ENCODE results near the gene PLCL2. TPM values are rescaled to one million over a fixed set of nuclear protein-coding genes. Genes with fewer than 3 reads are reported as not detected.

The PLCL2 gene
- total and polyA plus RNA-seq, 7 donors = 4.2 to 32.7 (median 21.9) TPM

GRCh38 chr3:16905704-16906103 is 20.9 kb downstream of the PLCL2 start:
- 71 to 90% (median 90%) methylated on average over 1 of the region's 1 CpG for WGBS, 3 donors
- Histone ChIP-seq H3K4me3 (no peak overlapping the region), H3K9me3 (no peaks in the 10 kb centered on the region), H3K4me1 (peaks cover 80% of the 10 kb centered on the region), H3K27ac (peak overlapping the region; percentile 84), H3K36me3 (ENCODE audit: insufficient read depth in 1 of 2, low read depth in 1 of 2) (no peaks in the 10 kb centered on the region), H3K27me3 (ENCODE audit: insufficient read depth in 3 of 3, low read length in 2 of 3) (no peaks in the 10 kb centered on the region)
- intact Hi-C loops (cut with DNase I) = no loop called here
- no peak for TF ChIP-seq CTCF (IDR thresholded peaks at IDR 0.05)
- ATAC-seq (peak in 1 of 4 donors; percentile 33), DNase-seq (no peak)

GRCh38 chr3:16906682-16907081 is 21.9 kb downstream of the PLCL2 start:
- Histone ChIP-seq H3K4me1 (peaks cover 74% of the 10 kb centered on the region), H3K27me3 (ENCODE audit: insufficient read depth in 3 of 3, low read length in 2 of 3) (no peaks in the 10 kb centered on the region), H3K9me3 (no peaks in the 10 kb centered on the region), H3K36me3 (ENCODE audit: insufficient read depth in 1 of 2, low read depth in 1 of 2) (no peaks in the 10 kb centered on the region), H3K27ac (peak overlapping the region; percentile 84), H3K4me3 (peak overlapping the region; percentile 37)
- no peak for TF ChIP-seq CTCF (IDR thresholded peaks at IDR 0.05)
- DNase-seq (no peak), ATAC-seq (peak; percentile 72 to 89 (median 86))
- intact Hi-C loops (cut with DNase I) = no loop called here
- 9 to 14% (median 11%) methylated on average over 2 of the region's 2 CpGs for WGBS, 3 donors

- no peak for TF ChIP-seq CTCF (IDR thresholded peaks at IDR 0.05)
- Histone ChIP-seq H3K27ac (peak overlapping the region; percentile 84), H3K4me1 (peaks cover 74% of the 10 kb centered on the region), H3K27me3 (ENCODE audit: insufficient read depth in 3 of 3, low read length in 2 of 3) (no peaks in the 10 kb centered on the region), H3K4me3 (peak overlapping the region; percentile 37), H3K36me3 (ENCODE audit: insufficient read depth in 1 of 2, low read depth in 1 of 2) (no peaks in the 10 kb centered on the region), H3K9me3 (no peaks in the 10 kb centered on the region)
- intact Hi-C loops (cut with DNase I) = no loop called here
- peak; percentile 34 to 57 (median 52) for ATAC-seq
- DNase-seq = no peak
Observed at GRCh38 chr3:16907243-16907642, 22.5 kb downstream of the PLCL2 start.

- no peak for TF ChIP-seq CTCF (IDR thresholded peaks at IDR 0.05)
- H3K27me3 ChIP-seq (ENCODE audit: insufficient read depth in 3 of 3, low read length in 2 of 3) = no peaks in the 10 kb centered on the region
- no peaks in the 10 kb centered on the region for H3K9me3 ChIP-seq
- H3K36me3 ChIP-seq (ENCODE audit: insufficient read depth in 1 of 2, low read depth in 1 of 2) = no peaks in the 10 kb centered on the region
- peaks cover 75% of the 10 kb centered on the region for H3K4me1 ChIP-seq
- H3K27ac ChIP-seq = peak overlapping the region; percentile 84
- H3K4me3 ChIP-seq = no peak overlapping the region
- 75 to 78% (median 76%) methylated on average over 6 of the region's 6 CpGs for WGBS, 3 donors
- ATAC-seq (no peak), DNase-seq (no peak)
- intact Hi-C loops (cut with DNase I) = no loop called here
Observed at GRCh38 chr3:16908016-16908807, 23.5 kb downstream of the PLCL2 start.

- H3K4me3 ChIP-seq = no peak overlapping the region
- WGBS, 3 donors = 64 to 85% (median 69%) methylated on average over 2 of the region's 2 CpGs
Observed at GRCh38 chr3:16908896-16909295, 24.1 kb downstream of the PLCL2 start.

More at GRCh38 chr3:16908896-16909295, 24.1 kb downstream of the PLCL2 start:
- Histone ChIP-seq H3K27me3 (ENCODE audit: insufficient read depth in 3 of 3, low read length in 2 of 3) (no peaks in the 10 kb centered on the region), H3K27ac (no peak overlapping the region), H3K9me3 (no peaks in the 10 kb centered on the region), H3K36me3 (ENCODE audit: insufficient read depth in 1 of 2, low read depth in 1 of 2) (no peaks in the 10 kb centered on the region), H3K4me1 (peaks cover 73% of the 10 kb centered on the region)
- ATAC-seq (no peak), DNase-seq (no peak)
- intact Hi-C loops (cut with DNase I) = no loop called here
- no peak for TF ChIP-seq CTCF (IDR thresholded peaks at IDR 0.05)
